Raji (cell line): ENCODE results near the gene STAC.

Source experiments
- POLR2A ChIP-seq: IDR thresholded peaks from 2 replicates; pipeline ENCODE4 v1.6.1; 2011; ENCODE audit warnings: low read depth, low read length, control low read depth; ENCODE audit not compliant: insufficient read depth

Gene STAC

GRCh38 chr3:36489679-36490425 is 109.5 kb downstream of the STAC start:
- no peak for TF ChIP-seq POLR2A

DNA sequence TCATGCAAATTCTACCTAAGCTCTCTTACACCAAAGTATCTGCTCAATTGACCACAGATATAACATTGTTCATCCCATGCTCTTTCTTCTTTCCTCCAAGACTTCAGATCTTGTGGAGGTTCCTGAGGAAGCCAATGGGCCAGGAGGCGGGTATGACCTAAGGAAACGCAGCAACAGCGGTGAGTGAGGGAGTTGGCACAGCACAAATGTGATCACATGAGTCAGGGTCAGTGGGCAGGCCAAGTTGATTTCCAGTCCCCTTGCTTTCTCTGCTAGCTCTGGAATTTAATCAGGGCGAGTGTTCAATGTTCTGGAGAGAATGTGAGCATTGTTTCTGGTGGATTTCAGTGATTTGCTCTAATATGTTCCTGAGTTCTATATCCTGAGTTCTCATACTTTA is 112.7 kb downstream of the STAC start:
- TF ChIP-seq POLR2A, result no peak

GRCh38 chr3:36494461-36495109 is 114.3 kb downstream of the STAC start:
- no peak for TF ChIP-seq POLR2A

GRCh38 chr3:36496684-36497633 is 116.7 kb downstream of the STAC start:
- TF ChIP-seq POLR2A, result no peak

GRCh38 chr3:36501616-36502015 is 121.3 kb downstream of the STAC start:
- TF ChIP-seq POLR2A, result no peak

- no peak for TF ChIP-seq POLR2A
Observed at GRCh38 chr3:36505393-36505792, 125.1 kb downstream of the STAC start.

DNA sequence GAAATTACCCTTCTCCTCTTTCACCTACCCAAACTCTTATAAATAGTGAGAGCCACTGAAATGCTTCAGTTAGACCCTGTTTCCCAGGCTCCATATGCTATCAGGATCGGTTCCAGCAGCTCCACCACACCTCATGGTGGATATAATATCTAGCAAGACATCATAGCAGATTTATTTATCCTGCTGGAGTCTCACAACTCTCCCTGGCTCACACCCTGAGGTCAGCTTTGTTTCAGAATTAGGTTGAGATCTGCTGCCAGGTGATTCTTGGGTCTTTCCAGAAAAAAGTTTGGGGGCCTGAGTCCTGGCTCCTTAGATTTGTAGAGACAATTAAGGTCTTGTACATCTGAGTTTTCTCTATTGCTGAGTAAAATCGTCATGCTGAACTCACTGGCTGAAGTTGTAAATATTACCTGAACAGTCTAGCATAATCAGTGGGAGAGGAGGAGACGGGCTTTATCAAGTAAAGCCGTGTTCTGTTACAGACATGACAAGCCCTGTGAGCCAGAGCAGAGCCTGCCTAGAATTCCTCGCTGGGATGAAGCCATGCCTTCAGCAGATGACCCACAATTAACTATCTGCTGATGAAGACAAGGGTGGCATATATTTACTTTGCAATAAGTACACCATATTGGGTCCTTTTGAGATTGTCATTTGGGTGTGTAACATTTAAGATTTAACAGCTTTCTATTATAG is 131.6 kb downstream of the STAC start:
- no peak for TF ChIP-seq POLR2A

GRCh38 chr3:36512555-36512954 is 132.3 kb downstream of the STAC start:
- TF ChIP-seq POLR2A, result no peak

GRCh38 chr3:36514171-36514570 is 133.9 kb downstream of the STAC start:
- TF ChIP-seq POLR2A, result no peak

DNA sequence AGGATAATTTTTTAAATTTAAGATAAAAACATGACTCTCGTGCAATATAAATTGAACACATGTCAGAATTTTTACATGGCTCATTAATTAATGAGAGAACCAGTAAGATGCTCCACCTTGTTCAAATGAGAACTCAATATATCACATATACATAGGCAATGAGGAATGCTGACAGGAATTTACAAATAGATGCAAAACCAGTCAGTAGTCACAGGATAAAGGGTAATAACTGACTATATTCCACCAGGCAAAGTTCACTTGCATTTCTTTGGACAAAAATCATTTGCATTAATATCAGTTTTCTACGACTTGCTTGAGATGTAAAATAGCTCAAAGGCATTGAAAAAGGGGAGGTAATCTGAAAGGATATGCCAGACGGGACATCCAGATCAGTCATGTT is 139.4 kb downstream of the STAC start:
- no peak for TF ChIP-seq POLR2A

DNA sequence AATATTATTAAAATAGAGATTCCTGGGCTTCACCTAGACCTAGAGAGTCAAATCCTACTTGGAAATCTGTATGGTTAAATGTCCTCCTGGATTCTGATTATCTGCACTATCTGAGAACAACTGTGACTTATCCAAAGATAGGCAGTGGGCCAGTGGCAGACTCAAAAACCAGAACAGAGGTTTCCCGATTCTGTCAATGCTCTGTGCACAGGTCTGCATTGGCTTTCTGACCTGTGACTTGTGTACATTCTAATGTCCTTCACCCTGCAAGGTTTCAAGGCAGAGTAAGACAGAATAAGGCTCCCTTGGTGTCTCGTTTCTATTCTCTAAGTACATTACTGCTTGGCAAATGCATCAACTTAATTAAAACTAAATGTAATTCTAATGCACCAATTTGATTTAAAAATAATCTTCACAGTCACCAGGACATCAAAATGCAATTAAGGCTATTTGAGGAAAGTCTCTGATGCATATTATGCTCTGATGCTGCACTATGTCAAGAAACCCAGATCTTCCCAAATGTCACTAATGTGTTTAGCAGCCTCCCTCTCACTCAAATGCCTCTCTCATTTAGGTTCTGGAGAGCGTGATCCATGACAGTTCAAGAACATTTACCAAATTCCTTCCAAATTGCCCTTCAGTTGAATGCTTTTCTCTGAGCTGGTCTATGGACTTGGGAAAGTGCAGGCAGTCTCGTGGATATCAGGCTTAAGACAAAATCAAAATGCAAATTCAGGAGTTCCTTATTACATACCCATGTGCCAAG is 140.1 kb downstream of the STAC start:
- TF ChIP-seq POLR2A, result no peak

- no peak for TF ChIP-seq POLR2A
Observed at GRCh38 chr3:36521007-36521379, 140.7 kb downstream of the STAC start.

GRCh38 chr3:36524560-36524959 is 144.3 kb downstream of the STAC start:
- no peak for TF ChIP-seq POLR2A

DNA sequence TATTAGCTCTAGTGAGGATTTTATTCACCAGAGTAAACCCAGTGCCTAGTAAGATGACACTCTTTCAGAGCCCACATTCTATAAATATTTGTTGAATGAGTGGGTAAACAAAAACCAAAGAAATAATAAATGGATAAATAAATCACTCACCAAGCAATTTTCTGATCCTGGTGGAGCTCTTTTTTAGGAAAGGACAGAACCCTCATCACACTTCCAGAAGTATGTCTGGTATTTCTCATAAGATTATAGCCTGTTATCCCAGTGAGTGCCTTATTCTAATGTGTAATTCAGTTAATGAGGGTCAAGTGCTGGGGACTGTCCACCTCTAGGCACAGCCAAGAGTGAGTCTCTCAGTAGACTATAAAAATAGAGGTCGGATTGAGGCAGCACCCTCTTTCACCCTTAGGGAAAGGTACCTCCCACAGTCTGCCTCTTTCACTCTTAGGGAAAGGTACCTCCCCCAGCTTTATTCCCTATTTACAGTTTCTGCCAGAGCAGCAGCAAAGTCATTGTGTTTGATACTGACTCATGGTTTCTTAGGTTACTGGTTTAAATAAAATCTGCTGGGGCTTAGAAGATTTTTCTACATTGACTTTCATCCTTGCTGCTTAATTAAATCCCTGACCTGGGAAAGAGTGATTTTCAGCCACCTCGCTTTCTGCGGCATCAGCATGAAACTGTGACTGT is 145.0 kb downstream of the STAC start:
- no peak for TF ChIP-seq POLR2A
